HEK293T (cell line): ENCODE data around the gene TBX21.

Source experiments
- ARNT ChIP-seq: fragments of 450-650 bp; IDR thresholded peaks from 2 replicates; pipeline ENCODE4 v1.6.1; 2017; ENCODE audit warnings: mild to moderate bottlenecking
- BHLHE40 ChIP-seq: fragments of 450-650 bp; IDR thresholded peaks from 2 replicates; pipeline ENCODE4 v1.6.1; 2016; ENCODE audit warnings: mild to moderate bottlenecking, moderate library complexity, borderline replicate concordance
- CTBP1 ChIP-seq: fragments of 450-650 bp; IDR thresholded peaks from 2 replicates; pipeline ENCODE4 v1.6.1; 2016; ENCODE audit warnings: borderline replicate concordance
- ELF4 ChIP-seq: fragments of 450-650 bp; IDR thresholded peaks from 2 replicates; pipeline ENCODE4 v1.6.1; 2017; ENCODE audit warnings: antibody characterized with exemption
- FOXA1 ChIP-seq: fragments of 450-650 bp; IDR thresholded peaks from 2 replicates; pipeline ENCODE4 v1.6.1; 2016; ENCODE audit warnings: mild to moderate bottlenecking
- FOXK2 ChIP-seq: fragments of 450-650 bp; IDR thresholded peaks from 2 replicates; pipeline ENCODE4 v1.6.1; 2016; ENCODE audit warnings: mild to moderate bottlenecking
- FOXM1 ChIP-seq: fragments of 450-650 bp; IDR thresholded peaks from 2 replicates; pipeline ENCODE4 v1.6.1; 2017; ENCODE audit warnings: mild to moderate bottlenecking, borderline replicate concordance
- LEF1 ChIP-seq: fragments of 450-650 bp; IDR thresholded peaks from 2 replicates; pipeline ENCODE4 v1.6.1; 2017; ENCODE audit warnings: mild to moderate bottlenecking, borderline replicate concordance
- SP1 ChIP-seq: fragments of 450-650 bp; IDR thresholded peaks from 2 replicates; pipeline ENCODE4 v1.6.1; 2017
- SUZ12 ChIP-seq: fragments of 450-650 bp; IDR thresholded peaks from 2 replicates; pipeline ENCODE4 v1.6.1; 2016; ENCODE audit warnings: mild to moderate bottlenecking
- TARDBP ChIP-seq: fragments of 450-650 bp; IDR thresholded peaks from 2 replicates; pipeline ENCODE4 v1.6.1; 2016
- ZNF384 ChIP-seq: fragments of 450-650 bp; IDR thresholded peaks from 2 replicates; pipeline ENCODE4 v1.6.1; 2016
- TF ChIP-seq, protein P1 (sequence below): fragments of 450-650 bp; IDR thresholded peaks from 2 replicates; pipeline ENCODE4 v1.6.1; 2016

DNA sequence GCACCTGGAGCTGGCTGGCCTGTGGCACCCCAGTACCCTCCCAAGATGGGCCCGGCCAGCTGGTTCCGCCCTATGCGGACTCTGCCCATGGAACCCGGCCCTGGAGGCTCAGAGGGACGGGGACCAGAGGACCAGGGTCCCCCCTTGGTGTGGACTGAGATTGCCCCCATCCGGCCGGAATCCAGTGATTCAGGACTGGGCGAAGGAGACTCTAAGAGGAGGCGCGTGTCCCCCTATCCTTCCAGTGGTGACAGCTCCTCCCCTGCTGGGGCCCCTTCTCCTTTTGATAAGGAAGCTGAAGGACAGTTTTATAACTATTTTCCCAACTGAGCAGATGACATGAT is 12.0 kb downstream of the TBX21 start:
- no peak for TF ChIP-seq BHLHE40
- no peak for TF ChIP-seq SP1
- no peak for TF ChIP-seq FOXK2
- TF ChIP-seq ARNT, result no peak
- TF ChIP-seq TARDBP, result no peak
- TF ChIP-seq FOXM1, result no peak
- TF ChIP-seq CTBP1, result no peak
- no peak for TF ChIP-seq FOXA1
- TF ChIP-seq ELF4, result no peak
- no peak for TF ChIP-seq SUZ12
- TF ChIP-seq, protein P1, sequence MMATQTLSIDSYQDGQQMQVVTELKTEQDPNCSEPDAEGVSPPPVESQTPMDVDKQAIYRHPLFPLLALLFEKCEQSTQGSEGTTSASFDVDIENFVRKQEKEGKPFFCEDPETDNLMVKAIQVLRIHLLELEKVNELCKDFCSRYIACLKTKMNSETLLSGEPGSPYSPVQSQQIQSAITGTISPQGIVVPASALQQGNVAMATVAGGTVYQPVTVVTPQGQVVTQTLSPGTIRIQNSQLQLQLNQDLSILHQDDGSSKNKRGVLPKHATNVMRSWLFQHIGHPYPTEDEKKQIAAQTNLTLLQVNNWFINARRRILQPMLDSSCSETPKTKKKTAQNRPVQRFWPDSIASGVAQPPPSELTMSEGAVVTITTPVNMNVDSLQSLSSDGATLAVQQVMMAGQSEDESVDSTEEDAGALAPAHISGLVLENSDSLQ, result no peak
- no peak for TF ChIP-seq ZNF384
- TF ChIP-seq LEF1, result no peak
